Ishikawa (cell line): ENCODE measurements around the gene THOC7.

ENCODE experiments used
- CEBPB ChIP-seq: IDR thresholded peaks from 2 replicates; pipeline ENCODE4 v1.6.1; 2012
- CREB1 ChIP-seq: IDR thresholded peaks from 2 replicates; pipeline ENCODE4 v1.6.1; 2012; ENCODE audit warnings: low read depth
- EGR1 ChIP-seq: IDR thresholded peaks from 2 replicates; pipeline ENCODE4 v1.6.1; 2012
- EP300 ChIP-seq: IDR thresholded peaks from 2 replicates; pipeline ENCODE4 v1.6.1; 2012; ENCODE audit warnings: borderline replicate concordance
- FOXM1 ChIP-seq: IDR thresholded peaks from 2 replicates; pipeline ENCODE4 v1.6.1; 2012; ENCODE audit warnings: low read depth, borderline replicate concordance
- MAX ChIP-seq: IDR thresholded peaks from 2 replicates; pipeline ENCODE4 v1.6.1; 2012
- NFIC ChIP-seq: IDR thresholded peaks from 2 replicates; pipeline ENCODE4 v1.6.1; 2012
- RAD21 ChIP-seq: IDR thresholded peaks from 2 replicates; pipeline ENCODE4 v1.6.1; 2012; ENCODE audit warnings: low read depth
- TAF1 ChIP-seq: IDR thresholded peaks from 2 replicates; pipeline ENCODE4 v1.6.1; 2012; ENCODE audit warnings: low read depth, mild to moderate bottlenecking
- TCF12 ChIP-seq: IDR thresholded peaks from 2 replicates; pipeline ENCODE4 v1.6.1; 2012; ENCODE audit warnings: low read depth
- TEAD4 ChIP-seq: IDR thresholded peaks from 2 replicates; pipeline ENCODE4 v1.6.1; 2012
- YY1 ChIP-seq: IDR thresholded peaks from 2 replicates; pipeline ENCODE4 v1.6.1; 2012; ENCODE audit warnings: low read depth
- ZBTB7A ChIP-seq: IDR thresholded peaks from 2 replicates; pipeline ENCODE4 v1.6.1; 2012; ENCODE audit warnings: low read depth
- TF ChIP-seq, protein P1 (sequence below): IDR thresholded peaks from 2 replicates; pipeline ENCODE4 v1.6.1; 2012
- TF ChIP-seq, protein P2 (sequence below): IDR thresholded peaks from 2 replicates; pipeline ENCODE4 v1.6.1; 2012; ENCODE audit warnings: low read depth, mild to moderate bottlenecking

The THOC7 gene

DNA sequence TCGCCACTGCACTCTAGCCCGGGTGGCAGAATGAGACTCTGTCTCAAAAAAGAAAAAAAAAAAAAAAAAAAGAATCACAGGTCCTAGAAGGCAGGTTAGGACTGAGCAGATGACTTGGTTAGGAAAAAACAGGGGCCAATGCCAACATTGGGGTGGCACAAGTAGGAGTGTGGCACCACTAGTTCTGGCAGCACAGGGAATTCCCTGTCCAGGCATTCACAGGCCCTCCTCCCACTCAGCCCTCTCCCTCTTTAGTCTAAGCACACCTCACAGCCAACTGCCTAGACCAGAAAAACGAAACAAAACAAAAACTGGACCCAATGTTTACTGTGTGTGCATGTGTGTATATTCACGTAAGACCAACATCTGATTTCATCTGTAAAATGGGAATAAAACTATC lies 10.5 kb downstream of the THOC7 start:
- TF ChIP-seq EGR1 (no peak), EP300 (no peak), TAF1 (no peak), TEAD4 (no peak), FOXM1 (no peak), YY1 (no peak), MAX (no peak), RAD21 (no peak), CEBPB (no peak), ZBTB7A (no peak)
- TF ChIP-seq, protein P1, sequence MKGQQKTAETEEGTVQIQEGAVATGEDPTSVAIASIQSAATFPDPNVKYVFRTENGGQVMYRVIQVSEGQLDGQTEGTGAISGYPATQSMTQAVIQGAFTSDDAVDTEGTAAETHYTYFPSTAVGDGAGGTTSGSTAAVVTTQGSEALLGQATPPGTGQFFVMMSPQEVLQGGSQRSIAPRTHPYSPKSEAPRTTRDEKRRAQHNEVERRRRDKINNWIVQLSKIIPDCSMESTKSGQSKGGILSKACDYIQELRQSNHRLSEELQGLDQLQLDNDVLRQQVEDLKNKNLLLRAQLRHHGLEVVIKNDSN = no peak

GRCh38 chr3:63851287-63851686 lies 12.3 kb downstream of the THOC7 start:
- TF ChIP-seq NFIC (no peak), TEAD4 (no peak), CEBPB (no peak), EP300 (no peak)

DNA sequence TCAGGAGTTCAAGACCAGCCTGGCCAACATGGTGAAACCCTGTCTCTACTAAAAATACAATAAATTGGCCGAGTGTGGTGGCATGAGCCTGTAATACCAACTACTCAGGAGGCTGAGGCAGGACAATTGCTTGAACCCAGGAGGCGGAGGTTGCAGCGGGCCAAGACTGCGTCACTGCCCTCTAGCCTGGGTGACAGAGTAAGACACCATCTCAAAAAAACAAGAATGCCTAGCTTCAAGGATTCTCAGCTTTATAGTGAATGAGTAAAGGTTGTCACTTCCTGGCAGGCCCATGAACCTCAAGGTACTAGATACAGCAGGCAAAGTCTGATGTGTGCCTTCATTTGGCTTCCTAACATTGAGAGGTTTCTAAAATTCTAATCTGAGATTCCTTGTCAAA lies 14.4 kb downstream of the THOC7 start:
- no peak for TF ChIP-seq TAF1

- TF ChIP-seq YY1 (0 out of 2 replicates have a peak, but pooled peaks have one; percentile 33), NFIC (no peak)
Measured at GRCh38 chr3:63847718-63848450, 15.7 kb downstream of the THOC7 start.

DNA sequence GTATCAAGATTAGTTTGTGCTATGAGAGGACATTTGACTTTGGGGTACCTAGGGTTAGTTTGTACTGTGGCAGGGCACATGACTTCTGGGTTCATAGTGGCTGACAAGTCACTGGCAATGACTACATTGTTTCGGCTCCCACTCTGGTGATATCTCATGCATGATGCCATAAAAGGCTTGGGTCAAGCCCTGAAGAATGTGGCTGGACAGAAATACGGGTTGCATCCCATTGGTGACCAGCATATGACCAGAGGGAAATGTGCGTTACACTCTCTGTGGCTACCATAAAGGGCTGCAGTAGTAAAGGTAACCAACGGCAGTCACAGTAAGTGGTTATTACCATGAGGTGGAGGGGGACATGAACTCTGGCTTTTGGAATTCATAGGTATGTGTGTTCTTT lies 18.4 kb downstream of the THOC7 start:
- TF ChIP-seq, protein P1 = no peak
- no peak for TF ChIP-seq TAF1

DNA sequence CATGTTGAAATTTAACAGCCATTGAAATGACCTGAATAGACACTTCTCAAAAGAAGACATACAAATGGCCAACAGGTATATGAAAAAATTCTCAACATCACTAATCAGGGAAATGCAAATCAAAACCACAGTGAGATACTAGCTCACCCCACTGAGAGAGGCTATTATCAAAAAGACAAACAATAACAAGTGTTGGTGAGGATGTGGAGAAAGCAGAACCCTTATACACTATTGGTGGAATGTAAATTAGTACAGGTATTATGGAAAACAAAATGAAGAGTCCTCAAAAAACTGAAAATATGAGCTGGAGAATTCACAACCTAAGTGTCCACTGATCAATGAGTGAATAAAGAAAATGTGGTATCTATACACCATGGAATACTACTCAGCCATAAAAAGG lies 21.5 kb downstream of the THOC7 start:
- no peak for TF ChIP-seq EGR1
- no peak for TF ChIP-seq RAD21
- TF ChIP-seq FOXM1 = no peak
- no peak for TF ChIP-seq CREB1
- no peak for TF ChIP-seq TCF12
- no peak for TF ChIP-seq MAX
- TF ChIP-seq, protein P2, sequence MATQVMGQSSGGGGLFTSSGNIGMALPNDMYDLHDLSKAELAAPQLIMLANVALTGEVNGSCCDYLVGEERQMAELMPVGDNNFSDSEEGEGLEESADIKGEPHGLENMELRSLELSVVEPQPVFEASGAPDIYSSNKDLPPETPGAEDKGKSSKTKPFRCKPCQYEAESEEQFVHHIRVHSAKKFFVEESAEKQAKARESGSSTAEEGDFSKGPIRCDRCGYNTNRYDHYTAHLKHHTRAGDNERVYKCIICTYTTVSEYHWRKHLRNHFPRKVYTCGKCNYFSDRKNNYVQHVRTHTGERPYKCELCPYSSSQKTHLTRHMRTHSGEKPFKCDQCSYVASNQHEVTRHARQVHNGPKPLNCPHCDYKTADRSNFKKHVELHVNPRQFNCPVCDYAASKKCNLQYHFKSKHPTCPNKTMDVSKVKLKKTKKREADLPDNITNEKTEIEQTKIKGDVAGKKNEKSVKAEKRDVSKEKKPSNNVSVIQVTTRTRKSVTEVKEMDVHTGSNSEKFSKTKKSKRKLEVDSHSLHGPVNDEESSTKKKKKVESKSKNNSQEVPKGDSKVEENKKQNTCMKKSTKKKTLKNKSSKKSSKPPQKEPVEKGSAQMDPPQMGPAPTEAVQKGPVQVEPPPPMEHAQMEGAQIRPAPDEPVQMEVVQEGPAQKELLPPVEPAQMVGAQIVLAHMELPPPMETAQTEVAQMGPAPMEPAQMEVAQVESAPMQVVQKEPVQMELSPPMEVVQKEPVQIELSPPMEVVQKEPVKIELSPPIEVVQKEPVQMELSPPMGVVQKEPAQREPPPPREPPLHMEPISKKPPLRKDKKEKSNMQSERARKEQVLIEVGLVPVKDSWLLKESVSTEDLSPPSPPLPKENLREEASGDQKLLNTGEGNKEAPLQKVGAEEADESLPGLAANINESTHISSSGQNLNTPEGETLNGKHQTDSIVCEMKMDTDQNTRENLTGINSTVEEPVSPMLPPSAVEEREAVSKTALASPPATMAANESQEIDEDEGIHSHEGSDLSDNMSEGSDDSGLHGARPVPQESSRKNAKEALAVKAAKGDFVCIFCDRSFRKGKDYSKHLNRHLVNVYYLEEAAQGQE = no peak
- no peak for TF ChIP-seq NFIC
- TF ChIP-seq, protein P1 = no peak
- no peak for TF ChIP-seq TEAD4
- TF ChIP-seq EP300 = no peak
- no peak for TF ChIP-seq CEBPB
- TF ChIP-seq ZBTB7A = no peak

DNA sequence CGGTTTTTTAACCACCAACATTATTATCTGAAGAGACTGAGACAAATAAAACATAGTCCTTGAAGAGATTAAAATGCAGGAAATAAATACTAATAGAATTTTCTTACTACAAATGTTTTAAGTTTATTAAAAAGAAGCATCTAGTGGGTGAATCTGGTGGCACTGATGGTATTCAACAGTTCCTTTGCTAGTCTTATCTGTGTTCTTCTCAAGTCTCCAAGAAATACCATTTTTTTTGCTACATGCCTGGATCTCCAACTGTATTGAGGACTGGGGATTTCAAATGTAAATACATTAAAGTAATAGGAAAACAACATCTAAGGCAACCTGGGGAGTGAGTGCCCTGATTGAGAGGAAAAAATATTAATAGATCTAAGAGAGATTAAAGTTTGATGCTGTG lies 21.9 kb downstream of the THOC7 start:
- no peak for TF ChIP-seq YY1
- TF ChIP-seq CEBPB = no peak
- TF ChIP-seq ZBTB7A = no peak
- TF ChIP-seq, protein P1 = no peak
- no peak for TF ChIP-seq TEAD4
- no peak for TF ChIP-seq RAD21
- no peak for TF ChIP-seq MAX
- TF ChIP-seq CREB1 = no peak
- no peak for TF ChIP-seq TAF1

- TF ChIP-seq, protein P1 = no peak
- no peak for TF ChIP-seq EP300
- no peak for TF ChIP-seq CREB1
- TF ChIP-seq NFIC = no peak
- no peak for TF ChIP-seq EGR1
- TF ChIP-seq TEAD4 = no peak
- TF ChIP-seq RAD21 = no peak
- TF ChIP-seq TCF12 = no peak
- TF ChIP-seq FOXM1 = no peak
- TF ChIP-seq, protein P2 = no peak
- TF ChIP-seq TAF1 = no peak
- no peak for TF ChIP-seq MAX
- no peak for TF ChIP-seq ZBTB7A
- TF ChIP-seq YY1 = no peak
- no peak for TF ChIP-seq CEBPB
Measured at GRCh38 chr3:63832395-63832794, 31.2 kb downstream of the THOC7 start.
